T1000 (cell line): Measurements from ENCODE around the gene SLC29A2.
"Not testable (repeated sequence)": the region's sequence is repeated elsewhere in the genome, so short reads cannot be mapped to it uniquely, and the experiment has no call there.

Source experiments
- DNase-seq: peaks from one replicate; lab custom pipeline; 2025; ENCODE audit warnings: mixed read lengths; lab: John Stamatoyannopoulos, UW

The SLC29A2 gene

DNA sequence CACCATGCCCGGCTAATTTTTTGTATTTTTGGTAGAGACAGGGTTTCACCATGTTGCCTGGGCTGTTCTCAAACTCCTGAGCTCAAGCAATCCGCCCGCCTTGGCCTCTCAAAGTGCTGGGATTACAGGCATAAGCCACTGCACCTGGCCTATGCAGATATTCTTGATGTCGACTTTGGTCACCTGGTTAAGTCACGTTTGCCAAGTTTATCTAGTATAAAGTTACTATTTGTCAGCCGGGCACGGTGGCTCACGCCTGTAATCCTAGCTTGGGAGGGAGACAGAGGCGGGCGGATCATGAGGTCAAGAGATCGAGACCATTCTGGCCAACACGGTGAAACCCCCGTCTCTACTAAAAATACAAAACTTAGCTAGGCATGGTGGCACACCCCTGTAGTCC, 12.8 kb upstream of the SLC29A2 start:
- not testable (repeated sequence) for DNase-seq

DNA sequence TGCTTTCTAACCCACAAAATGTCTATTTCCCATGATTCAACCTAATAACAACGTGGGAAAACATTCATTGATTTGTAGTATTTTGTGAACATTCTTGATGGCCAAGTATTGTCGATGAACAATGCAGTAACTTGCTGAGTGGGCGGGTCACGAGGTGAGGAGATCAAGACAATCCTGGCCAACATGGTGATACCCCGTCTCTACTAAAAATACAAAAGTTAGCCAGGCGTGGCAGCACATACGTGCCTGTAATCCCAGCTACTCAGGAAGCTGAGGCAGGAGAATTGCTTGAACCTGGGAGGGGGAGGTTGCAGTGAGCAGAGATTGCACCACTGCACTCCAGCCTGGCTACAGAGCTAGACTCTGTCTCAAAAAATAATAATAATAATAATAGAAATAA, 8.7 kb upstream of the SLC29A2 start:
- not testable (repeated sequence) for DNase-seq

DNA sequence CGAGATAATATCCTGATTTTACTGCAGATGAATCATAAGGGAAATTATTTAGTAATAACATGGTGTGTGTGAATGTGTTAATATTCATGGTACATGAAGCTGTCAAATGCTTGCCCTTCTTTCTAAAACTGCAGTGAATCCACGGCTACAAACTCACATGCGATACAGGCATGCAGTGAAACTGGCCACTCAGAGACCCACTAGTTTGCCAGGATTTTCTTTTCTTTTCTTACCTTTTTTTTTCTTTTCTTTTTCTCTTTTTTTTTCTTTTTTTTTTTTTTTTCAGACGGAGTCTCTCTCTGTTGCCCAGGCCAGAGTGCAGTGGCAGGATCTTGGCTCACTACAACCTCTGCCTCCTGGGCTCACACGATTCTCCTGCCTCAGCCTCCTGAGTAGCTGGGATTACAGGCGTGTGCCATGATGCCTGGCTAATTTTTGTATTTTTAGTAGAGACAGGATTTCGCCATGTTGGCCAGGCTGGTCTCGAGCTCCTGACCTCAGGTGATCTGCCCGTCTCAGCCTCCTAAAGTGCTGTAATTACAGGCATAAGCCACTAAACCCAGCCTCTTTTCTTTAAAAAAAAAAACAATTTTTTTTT, 2.2 kb upstream of the SLC29A2 start:
- DNase-seq, result not testable (repeated sequence)

- no peak for DNase-seq
Observed at GRCh38 chr11:66373265-66373664, 1.7 kb upstream of the SLC29A2 start.

GRCh38 chr11:66369073-66369894, 2.3 kb downstream of the SLC29A2 start:
- DNase-seq, result no peak

GRCh38 chr11:66368484-66368883, 3.1 kb downstream of the SLC29A2 start:
- DNase-seq, result no peak

DNA sequence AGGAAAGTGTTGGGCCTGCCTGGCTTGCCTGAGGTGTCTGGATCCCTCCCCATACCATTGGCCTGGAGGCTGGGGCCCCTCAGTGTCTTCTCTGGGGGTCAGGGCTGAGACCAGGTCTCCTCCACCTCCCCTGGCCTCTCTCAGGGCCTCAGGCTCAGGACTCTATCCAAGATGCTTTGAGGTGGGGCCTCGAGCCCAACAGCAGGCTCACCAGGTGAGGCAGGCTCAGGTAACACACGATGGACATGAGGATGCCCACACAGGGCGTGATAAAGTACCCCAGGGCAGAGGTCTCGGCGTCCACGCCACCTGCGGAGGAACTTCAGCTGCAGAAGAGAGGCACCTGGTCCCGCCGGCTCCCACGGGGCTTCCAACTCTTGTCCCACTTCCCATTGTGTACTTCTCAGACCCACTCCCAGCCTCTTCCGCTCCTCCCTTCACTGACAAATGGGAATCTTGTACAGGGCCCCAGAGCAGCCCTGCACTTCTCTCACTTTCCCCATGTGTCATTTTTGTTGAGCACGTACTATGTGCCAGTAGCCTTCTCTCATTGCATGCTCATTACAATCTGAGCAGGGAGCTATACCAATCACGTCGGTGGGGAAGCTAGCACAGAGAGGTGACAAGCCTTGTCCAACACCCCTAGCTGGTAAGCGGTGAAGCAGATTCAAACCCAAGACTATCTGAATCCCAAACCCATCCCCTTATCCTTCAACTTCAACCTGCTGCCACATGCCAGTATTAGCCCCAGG, 3.8 kb downstream of the SLC29A2 start:
- DNase-seq, result no peak

- no peak for DNase-seq
Observed at GRCh38 chr11:66366844-66367477, 4.6 kb downstream of the SLC29A2 start.

DNA sequence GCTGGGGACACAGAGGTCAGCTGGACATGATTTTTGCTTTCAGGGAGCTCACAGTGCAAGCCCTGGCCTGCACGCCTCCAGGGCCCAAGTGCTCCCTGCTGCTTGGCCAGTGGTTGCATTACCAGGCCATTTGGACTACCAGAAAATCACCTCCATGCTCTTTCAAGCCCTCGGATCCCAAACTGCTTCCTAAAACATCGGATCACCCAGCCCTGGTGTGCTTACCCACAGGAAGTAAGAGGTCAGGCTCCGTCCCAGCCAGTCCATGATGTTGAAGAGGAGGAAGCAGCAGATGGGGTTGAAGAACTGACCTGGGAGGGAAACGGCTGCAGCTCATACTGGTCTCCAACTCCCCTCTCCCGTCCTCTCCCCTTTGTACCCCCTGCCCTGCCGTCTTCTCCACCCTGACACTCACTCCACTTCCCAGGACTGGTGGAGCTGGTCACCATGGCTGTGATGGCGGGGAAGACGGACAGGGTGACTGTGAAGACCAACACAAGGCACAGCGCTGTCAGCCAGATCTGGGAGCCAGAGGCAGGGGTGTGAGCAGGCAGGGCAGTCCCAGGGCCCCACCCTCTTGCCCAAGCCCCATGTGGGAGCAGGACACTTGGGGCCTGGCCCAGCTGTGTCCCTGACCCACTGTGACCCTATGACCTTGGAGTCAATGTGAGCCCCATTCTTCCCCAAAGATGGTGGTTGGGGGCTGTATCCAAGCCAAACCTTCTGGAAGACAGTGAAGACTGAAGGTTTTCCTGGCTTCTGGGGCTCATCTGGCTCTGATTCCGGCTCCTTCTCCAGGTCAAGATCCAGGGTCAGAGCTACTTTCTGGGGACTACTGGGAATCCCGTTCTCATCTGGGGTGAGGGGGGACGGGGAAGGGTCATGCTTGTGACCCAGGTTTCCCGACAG, 5.6 kb downstream of the SLC29A2 start:
- no peak for DNase-seq

- no peak for DNase-seq
Observed at GRCh38 chr11:66365166-66365565, 6.4 kb downstream of the SLC29A2 start.

DNA sequence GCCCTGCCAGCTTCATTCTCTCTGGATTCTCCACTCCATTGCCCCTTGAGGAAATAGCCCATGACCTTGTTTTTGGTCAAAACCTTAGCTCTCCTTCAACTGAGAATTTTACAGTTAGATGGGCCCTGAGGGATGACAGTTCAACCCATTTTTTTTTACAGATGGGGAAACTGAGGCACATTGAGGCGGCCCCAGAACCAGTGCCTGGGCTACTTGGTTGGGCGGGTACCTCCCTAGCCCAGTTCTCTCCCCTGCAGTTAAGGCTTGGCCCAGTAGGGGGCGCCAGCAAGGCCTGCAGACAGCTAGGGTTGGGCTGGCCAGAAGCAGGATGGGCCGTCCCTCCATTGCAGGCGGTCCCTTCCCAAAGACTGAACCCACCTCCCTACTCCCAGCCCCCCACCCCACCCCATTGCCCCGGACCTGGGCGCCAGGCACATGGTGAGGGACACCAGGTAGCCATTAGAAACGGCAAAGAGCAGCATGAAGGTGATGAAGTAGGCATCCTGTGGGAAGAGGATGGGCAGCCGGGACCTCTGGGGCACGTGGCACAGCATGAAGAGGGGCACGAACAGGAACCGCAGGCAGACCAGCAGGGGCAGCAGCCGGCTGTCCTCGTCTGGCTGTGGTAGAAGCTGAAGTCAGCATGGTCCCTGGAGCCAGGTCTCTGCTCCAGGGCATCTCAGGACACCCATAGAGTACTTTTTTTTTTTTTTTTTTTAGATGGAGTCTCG, 7.6 kb downstream of the SLC29A2 start:
- DNase-seq, result no peak

- DNase-seq, result no peak
Observed at GRCh38 chr11:66363187-66363601, 8.4 kb downstream of the SLC29A2 start.

DNA sequence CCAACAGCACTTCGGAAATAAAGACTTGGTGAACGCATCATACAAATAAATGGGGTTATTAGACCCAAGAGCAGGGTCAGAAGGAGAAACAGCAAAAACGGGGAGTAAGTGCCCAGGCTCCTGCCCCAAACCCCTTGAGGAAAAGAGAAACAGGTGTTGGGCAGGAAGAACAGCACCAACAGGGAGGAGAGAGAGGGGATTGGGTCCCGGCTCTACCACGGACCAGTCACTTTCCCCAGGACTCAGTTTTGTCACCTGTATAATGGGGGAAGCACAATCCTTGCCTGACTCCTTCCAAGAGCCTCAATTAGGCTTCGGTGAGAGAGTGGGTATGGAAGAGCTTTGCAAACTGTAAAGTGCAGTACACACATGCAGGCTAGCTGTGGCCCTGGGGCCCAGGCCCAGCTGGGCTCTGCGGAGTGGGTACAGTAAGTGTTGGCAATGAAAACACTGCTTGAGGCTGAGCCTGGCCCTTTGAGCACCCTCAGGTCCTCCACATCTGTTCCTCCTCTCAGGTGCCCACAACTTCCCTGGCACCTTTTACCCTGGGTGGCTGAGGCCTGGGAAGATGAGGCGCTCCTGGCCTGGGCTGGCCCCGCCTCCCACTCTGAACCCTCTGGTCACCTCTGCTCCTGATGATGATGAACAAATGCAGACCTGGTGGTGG, 8.9 kb downstream of the SLC29A2 start:
- no peak for DNase-seq

DNA sequence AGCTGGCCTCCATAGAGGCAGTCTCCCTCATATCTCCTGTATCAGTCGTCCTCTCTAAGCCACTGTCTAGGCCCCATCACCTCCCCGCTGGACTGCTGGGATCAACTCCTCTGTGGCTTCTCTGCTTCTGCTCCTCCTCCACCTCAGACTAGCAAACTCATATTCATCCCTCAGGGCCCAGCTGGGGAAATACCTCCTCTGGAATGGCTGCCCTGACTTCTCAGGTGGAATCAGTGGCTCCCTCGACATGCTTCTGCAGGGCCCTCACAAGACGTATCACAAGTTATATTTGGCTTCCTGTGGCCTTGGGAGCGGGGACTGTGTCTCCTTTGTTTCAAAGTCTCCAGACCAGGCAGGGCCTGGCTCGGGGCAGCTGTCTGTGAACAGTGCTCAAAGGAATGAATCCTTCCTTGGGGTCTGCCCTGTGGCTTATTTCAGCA, 10.0 kb downstream of the SLC29A2 start:
- DNase-seq, result no peak

DNA sequence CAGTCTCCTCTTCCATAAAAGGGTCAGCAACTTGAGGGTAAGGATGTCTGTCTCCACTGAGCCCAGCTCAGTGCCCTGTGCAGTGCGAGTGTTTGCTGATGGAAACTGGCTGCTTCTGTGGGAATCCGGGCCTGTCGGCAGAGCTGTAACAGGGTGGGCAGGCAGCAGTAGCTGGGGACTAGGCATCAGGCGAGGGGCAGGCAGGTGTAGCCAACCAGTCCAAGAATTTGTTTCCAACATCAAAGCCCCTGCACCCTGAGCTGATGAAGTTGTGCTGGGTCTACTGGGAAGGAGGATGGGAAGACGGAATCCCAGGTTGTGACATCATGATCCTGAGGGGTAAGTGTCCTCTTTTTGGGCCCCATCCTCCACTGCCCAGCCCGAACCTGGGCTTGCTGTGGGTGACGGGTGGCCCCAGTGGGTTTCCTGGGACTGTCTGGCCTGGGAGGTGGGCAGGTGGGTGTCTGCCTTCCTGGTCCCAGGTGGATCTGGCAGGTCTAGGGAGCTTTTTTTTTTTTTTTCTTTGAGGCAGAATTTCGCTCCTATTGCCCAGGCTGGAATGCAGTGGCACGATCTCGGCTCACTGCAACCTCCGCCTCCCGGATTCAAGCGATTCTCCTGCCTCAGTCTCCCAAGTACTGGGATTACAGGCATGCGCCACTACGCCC, 11.0 kb downstream of the SLC29A2 start:
- DNase-seq, result no peak

- no peak for DNase-seq
Observed at GRCh38 chr11:66359662-66360087, 11.9 kb downstream of the SLC29A2 start.

GRCh38 chr11:66350560-66351235, 20.9 kb downstream of the SLC29A2 start:
- not testable (repeated sequence) for DNase-seq

- DNase-seq, result no peak
Observed at GRCh38 chr11:66349084-66349386, 22.5 kb downstream of the SLC29A2 start.
